GM23338 (cell line): Measurements from ENCODE around the gene EGFL7.

ENCODE experiments used
- CREB1 ChIP-seq: fragments of 250-450 bp; sonication (Bioruptor Pico); IDR thresholded peaks from 2 replicates; pipeline ENCODE4 v1.5.0; 2020; ENCODE audit warnings: low read depth, mild to moderate bottlenecking, moderate library complexity
- CTCF ChIP-seq, 2 experiments: fragments of 200-600 bp in 1 of 2; sonication (generic) in 1 of 2; conservative IDR thresholded peaks; 2 replicates each; pipeline versions ENCODE4 v1.5.1 to v1.6.1; 2016 to 2017; ENCODE audit warnings: antibody characterized with exemption in 2 of 2, low read depth in 2 of 2, mild to moderate bottlenecking in 2 of 2, moderate library complexity in 1 of 2
- ETS1 ChIP-seq: IDR thresholded peaks from 2 replicates; pipeline ENCODE4 v1.6.1; 2016; ENCODE audit warnings: antibody characterized with exemption
- EZH2 ChIP-seq: fragments of 200-600 bp; sonication (generic); IDR thresholded peaks from one replicate; pipeline ENCODE4 v1.8.0; 2017; ENCODE audit warnings: antibody characterized with exemption, mild to moderate bottlenecking, low read depth; ENCODE audit not compliant: unreplicated experiment
- EZH2phosphoT487 ChIP-seq: fragments of 200-600 bp; sonication (generic); IDR thresholded peaks from one replicate; pipeline ENCODE4 v1.8.1; 2018; ENCODE audit warnings: antibody characterized with exemption; ENCODE audit not compliant: unreplicated experiment
- POLR2AphosphoS5 ChIP-seq: IDR thresholded peaks from 2 replicates; pipeline ENCODE4 v1.6.1; 2016; ENCODE audit warnings: antibody characterized with exemption, low read depth
- REST ChIP-seq: IDR thresholded peaks from one replicate; pipeline ENCODE4 v1.6.1; 2018; ENCODE audit warnings: antibody characterized with exemption; ENCODE audit not compliant: unreplicated experiment
- ZNF114 ChIP-seq: fragments of 250-450 bp; sonication (Bioruptor Pico); IDR thresholded peaks from 2 replicates; pipeline ENCODE4 v1.5.0; 2020; ENCODE audit warnings: mild to moderate bottlenecking, moderate library complexity
- TF ChIP-seq, protein P1 (sequence below): fragments of 250-450 bp; sonication (Bioruptor Pico); IDR thresholded peaks from 2 replicates; pipeline ENCODE4 v1.5.0; 2020; ENCODE audit warnings: mild to moderate bottlenecking, moderate library complexity

- TF ChIP-seq, protein P1, sequence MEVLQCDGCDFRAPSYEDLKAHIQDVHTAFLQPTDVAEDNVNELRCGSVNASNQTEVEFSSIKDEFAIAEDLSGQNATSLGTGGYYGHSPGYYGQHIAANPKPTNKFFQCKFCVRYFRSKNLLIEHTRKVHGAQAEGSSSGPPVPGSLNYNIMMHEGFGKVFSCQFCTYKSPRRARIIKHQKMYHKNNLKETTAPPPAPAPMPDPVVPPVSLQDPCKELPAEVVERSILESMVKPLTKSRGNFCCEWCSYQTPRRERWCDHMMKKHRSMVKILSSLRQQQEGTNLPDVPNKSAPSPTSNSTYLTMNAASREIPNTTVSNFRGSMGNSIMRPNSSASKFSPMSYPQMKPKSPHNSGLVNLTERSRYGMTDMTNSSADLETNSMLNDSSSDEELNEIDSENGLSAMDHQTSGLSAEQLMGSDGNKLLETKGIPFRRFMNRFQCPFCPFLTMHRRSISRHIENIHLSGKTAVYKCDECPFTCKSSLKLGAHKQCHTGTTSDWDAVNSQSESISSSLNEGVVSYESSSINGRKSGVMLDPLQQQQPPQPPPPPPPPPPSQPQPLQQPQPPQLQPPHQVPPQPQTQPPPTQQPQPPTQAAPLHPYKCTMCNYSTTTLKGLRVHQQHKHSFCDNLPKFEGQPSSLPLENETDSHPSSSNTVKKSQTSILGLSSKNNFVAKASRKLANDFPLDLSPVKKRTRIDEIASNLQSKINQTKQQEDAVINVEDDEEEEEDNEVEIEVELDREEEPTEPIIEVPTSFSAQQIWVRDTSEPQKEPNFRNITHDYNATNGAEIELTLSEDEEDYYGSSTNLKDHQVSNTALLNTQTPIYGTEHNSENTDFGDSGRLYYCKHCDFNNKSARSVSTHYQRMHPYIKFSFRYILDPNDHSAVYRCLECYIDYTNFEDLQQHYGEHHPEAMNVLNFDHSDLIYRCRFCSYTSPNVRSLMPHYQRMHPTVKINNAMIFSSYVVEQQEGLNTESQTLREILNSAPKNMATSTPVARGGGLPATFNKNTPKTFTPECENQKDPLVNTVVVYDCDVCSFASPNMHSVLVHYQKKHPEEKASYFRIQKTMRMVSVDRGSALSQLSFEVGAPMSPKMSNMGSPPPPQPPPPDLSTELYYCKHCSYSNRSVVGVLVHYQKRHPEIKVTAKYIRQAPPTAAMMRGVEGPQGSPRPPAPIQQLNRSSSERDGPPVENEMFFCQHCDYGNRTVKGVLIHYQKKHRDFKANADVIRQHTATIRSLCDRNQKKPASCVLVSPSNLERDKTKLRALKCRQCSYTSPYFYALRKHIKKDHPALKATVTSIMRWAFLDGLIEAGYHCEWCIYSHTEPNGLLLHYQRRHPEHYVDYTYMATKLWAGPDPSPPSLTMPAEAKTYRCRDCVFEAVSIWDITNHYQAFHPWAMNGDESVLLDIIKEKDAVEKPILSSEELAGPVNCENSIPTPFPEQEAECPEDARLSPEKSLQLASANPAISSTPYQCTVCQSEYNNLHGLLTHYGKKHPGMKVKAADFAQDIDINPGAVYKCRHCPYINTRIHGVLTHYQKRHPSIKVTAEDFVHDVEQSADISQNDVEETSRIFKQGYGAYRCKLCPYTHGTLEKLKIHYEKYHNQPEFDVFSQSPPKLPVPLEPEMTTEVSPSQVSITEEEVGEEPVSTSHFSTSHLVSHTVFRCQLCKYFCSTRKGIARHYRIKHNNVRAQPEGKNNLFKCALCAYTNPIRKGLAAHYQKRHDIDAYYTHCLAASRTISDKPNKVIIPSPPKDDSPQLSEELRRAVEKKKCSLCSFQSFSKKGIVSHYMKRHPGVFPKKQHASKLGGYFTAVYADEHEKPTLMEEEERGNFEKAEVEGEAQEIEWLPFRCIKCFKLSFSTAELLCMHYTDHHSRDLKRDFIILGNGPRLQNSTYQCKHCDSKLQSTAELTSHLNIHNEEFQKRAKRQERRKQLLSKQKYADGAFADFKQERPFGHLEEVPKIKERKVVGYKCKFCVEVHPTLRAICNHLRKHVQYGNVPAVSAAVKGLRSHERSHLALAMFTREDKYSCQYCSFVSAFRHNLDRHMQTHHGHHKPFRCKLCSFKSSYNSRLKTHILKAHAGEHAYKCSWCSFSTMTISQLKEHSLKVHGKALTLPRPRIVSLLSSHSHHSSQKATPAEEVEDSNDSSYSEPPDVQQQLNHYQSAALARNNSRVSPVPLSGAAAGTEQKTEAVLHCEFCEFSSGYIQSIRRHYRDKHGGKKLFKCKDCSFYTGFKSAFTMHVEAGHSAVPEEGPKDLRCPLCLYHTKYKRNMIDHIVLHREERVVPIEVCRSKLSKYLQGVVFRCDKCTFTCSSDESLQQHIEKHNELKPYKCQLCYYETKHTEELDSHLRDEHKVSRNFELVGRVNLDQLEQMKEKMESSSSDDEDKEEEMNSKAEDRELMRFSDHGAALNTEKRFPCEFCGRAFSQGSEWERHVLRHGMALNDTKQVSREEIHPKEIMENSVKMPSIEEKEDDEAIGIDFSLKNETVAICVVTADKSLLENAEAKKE (CRISPR knock-in tag): no peak
- TF ChIP-seq CTCF (conservative IDR thresholded peaks at IDR 0.05; ENCODE audit: low read depth in 2 of 2) (no peak), EZH2phosphoT487 (no peak), POLR2AphosphoS5 (no peak), ETS1 (no peak), REST (no peak), CREB1 (CRISPR knock-in tag) (no peak), EZH2 (no peak), ZNF114 (no peak)
Observed at GRCh38 chr9:136696502-136696901, 33.8 kb downstream of the EGFL7 start.
